ENCODE results near the gene NCOA3.
"Not testable (repeated sequence)": the region's sequence is repeated elsewhere in the genome, so short reads cannot be mapped to it uniquely, and the experiment has no call there.

DNA sequence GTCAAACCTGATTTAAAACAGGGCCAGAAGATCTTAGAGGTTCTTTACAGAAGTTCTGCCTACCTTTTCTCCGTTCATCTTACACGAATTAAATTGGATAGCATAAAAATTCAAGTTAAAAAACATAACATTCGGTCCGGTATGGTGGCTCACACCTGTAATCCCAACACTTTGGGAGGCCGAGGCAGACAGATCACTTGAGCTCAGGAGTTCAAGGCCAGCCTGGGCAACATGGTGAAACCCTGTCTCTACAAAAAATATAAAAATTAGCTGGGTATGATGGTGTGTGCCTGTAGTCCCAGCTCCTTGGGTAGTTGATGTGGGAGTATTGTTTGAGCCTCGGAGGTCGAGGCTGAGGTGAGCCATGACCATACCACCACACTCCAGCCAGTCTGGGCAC lies 79.0 kb downstream of the NCOA3 start:
- TF ChIP-seq, protein P1, sequence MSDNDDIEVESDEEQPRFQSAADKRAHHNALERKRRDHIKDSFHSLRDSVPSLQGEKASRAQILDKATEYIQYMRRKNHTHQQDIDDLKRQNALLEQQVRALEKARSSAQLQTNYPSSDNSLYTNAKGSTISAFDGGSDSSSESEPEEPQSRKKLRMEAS (IDR thresholded peaks at IDR 0.05; ENCODE audit: low read depth), result not testable (repeated sequence)
- TF ChIP-seq FOSL2 (IDR thresholded peaks at IDR 0.05; ENCODE audit: borderline replicate concordance, low read depth); RFX5 (IDR thresholded peaks at IDR 0.05; ENCODE audit: low read length): not testable (repeated sequence)
- TF ChIP-seq, protein P2, sequence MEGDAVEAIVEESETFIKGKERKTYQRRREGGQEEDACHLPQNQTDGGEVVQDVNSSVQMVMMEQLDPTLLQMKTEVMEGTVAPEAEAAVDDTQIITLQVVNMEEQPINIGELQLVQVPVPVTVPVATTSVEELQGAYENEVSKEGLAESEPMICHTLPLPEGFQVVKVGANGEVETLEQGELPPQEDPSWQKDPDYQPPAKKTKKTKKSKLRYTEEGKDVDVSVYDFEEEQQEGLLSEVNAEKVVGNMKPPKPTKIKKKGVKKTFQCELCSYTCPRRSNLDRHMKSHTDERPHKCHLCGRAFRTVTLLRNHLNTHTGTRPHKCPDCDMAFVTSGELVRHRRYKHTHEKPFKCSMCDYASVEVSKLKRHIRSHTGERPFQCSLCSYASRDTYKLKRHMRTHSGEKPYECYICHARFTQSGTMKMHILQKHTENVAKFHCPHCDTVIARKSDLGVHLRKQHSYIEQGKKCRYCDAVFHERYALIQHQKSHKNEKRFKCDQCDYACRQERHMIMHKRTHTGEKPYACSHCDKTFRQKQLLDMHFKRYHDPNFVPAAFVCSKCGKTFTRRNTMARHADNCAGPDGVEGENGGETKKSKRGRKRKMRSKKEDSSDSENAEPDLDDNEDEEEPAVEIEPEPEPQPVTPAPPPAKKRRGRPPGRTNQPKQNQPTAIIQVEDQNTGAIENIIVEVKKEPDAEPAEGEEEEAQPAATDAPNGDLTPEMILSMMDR (IDR thresholded peaks at IDR 0.05), result not testable (repeated sequence)

Data from SK-N-SH (cell line).